Lower leg skin (tissue), 4 donors: ENCODE results near the gene EHD2. TPM values are rescaled to one million over a fixed set of nuclear protein-coding genes. Genes with fewer than 3 reads are reported as not detected.

Source experiments
- DNase-seq, 2 donors: peaks; one replicate each; pipeline ENCODE4 v3.0.0-alpha.2; 2019; ENCODE audit warnings: low spot score in 2 of 2
- H3K4me3 ChIP-seq: fragments of 200-600 bp; sonication (generic); 2 replicates; pipeline ENCODE4 v1.5.1; 2017; ENCODE audit warnings: mild to moderate bottlenecking, low read depth; ENCODE audit not compliant: poor library complexity, severe bottlenecking
- POLR2A ChIP-seq, 2 donors: fragments of 450-650 bp; IDR thresholded peaks; one replicate each; pipeline ENCODE4 v1.6.1; 2016 to 2017; ENCODE audit warnings: antibody characterized with exemption in 2 of 2, mild to moderate bottlenecking in 1 of 2, moderate library complexity in 1 of 2
- WGBS, 2 donors: methylation state at CpG; one replicate each; pipeline ENCODE4 v1.1.5; 2018; 5-methylcytosine and 5-hydroxymethylcytosine counted together
- intact Hi-C: fragments of 100-400 bp; cut with DNase I; formaldehyde crosslinking; loops from one replicate; pipeline ENCODE4 v1.15.0; 2023; ENCODE audit warnings: low total_unique reads
- total RNA-seq, 4 donors: library from RNA; depleted of rRNA; stranded (reverse); fragments of >200 nt; gene quantifications; one replicate each; pipeline ENCODE4 v1.1.0, GENCODE V29; 2016
- TF ChIP-seq, protein P1 (sequence below), 3 donors: fragments of 450-650 bp; IDR thresholded peaks; one replicate each; pipeline ENCODE4 v1.5.1; 2016; ENCODE audit warnings: antibody characterized with exemption in 3 of 3, mild to moderate bottlenecking in 3 of 3, moderate library complexity in 2 of 3

EHD2 gene
- total RNA-seq, 4 donors from 2014 or later: 49.4 to 89.4 (median 66.0) TPM

DNA sequence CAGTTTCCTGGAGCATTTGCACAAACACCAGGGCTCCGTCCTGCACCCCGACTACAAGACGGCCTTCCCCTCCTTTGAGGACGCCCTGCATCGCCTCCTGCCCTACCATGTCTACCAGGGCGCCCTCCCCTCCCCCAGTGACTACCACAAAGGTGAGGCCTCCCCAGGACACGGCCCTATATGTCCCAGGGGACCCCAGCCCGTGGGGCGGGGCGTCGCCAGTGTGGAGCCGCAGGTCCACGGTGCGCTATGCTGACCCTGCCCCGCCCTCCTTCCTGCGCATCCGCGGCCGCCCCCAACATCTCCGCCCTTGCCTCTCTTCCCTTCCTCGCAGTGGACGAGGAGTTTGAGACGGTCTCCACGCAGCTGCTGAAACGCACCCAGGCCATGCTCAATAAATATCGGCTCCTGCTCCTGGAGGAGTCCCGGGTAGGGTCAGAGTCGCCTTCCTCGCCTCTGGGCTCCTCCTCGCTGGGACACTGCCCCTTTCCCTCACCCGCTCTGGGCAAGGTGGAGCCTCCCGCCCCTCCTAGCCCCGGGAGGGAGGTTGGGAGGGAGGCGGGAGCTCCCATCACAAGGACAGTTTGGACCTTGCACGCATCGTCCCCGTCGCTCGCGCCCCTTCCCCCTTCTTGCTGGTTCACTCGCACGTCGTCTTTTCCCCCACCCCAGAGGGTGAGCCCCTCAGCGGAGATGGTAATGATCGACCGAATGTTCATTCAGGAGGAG is 14.4 kb upstream of the EHD2 start:
- 86% methylated on average over 46 of the region's 46 CpGs for whole genome bisulfite sequencing, 2 donors
- intact Hi-C loops: loop anchor here (5.0 kb wide), 1 partner anchor 261 kb away; no protein-coding TSS in a partner anchor
- no peak for DNase-seq
- H3K4me3 ChIP-seq: no peak overlapping the region
- TF ChIP-seq POLR2A (IDR thresholded peaks at IDR 0.05): no peak
- TF ChIP-seq, protein P1, sequence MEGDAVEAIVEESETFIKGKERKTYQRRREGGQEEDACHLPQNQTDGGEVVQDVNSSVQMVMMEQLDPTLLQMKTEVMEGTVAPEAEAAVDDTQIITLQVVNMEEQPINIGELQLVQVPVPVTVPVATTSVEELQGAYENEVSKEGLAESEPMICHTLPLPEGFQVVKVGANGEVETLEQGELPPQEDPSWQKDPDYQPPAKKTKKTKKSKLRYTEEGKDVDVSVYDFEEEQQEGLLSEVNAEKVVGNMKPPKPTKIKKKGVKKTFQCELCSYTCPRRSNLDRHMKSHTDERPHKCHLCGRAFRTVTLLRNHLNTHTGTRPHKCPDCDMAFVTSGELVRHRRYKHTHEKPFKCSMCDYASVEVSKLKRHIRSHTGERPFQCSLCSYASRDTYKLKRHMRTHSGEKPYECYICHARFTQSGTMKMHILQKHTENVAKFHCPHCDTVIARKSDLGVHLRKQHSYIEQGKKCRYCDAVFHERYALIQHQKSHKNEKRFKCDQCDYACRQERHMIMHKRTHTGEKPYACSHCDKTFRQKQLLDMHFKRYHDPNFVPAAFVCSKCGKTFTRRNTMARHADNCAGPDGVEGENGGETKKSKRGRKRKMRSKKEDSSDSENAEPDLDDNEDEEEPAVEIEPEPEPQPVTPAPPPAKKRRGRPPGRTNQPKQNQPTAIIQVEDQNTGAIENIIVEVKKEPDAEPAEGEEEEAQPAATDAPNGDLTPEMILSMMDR (IDR thresholded peaks at IDR 0.05): no peak

DNA sequence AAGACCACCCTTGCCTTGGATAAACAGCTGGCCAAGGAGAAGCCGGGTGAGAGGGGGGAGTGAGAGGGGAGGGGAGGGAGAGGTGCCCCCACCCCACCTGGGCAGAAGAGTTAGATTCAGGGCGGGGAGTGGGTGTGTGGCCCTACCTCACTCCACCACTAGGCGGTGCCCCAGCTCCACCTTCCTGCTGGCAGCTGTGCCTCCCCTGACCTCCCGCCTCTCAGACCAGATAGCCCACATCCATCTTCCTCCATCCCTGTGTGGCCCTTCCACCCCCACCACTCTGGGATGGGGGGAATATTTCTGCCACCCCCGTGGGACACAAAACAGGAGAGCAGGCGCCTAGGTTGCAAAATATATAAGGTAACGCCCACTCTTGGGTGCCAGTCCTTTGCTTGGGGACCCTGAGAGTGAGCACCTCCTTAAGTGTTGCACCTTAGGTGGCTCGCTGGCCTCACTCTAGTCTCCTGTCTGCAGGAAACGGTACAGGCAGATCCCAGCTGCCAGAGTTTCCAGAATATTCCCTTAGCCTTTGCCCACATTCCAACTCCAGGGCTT is 13.8 kb upstream of the EHD2 start:
- 67 to 73% methylated on average over 9 of the region's 9 CpGs for WGBS, 2 donors
- TF ChIP-seq, protein P1 (IDR thresholded peaks at IDR 0.05): no peak
- no peak for TF ChIP-seq POLR2A (IDR thresholded peaks at IDR 0.05)
- no peak for DNase-seq
- intact Hi-C loops: loop anchor here (5.0 kb wide), 1 partner anchor 262 kb away; no protein-coding TSS in a partner anchor
- no peak overlapping the region for H3K4me3 ChIP-seq

DNA sequence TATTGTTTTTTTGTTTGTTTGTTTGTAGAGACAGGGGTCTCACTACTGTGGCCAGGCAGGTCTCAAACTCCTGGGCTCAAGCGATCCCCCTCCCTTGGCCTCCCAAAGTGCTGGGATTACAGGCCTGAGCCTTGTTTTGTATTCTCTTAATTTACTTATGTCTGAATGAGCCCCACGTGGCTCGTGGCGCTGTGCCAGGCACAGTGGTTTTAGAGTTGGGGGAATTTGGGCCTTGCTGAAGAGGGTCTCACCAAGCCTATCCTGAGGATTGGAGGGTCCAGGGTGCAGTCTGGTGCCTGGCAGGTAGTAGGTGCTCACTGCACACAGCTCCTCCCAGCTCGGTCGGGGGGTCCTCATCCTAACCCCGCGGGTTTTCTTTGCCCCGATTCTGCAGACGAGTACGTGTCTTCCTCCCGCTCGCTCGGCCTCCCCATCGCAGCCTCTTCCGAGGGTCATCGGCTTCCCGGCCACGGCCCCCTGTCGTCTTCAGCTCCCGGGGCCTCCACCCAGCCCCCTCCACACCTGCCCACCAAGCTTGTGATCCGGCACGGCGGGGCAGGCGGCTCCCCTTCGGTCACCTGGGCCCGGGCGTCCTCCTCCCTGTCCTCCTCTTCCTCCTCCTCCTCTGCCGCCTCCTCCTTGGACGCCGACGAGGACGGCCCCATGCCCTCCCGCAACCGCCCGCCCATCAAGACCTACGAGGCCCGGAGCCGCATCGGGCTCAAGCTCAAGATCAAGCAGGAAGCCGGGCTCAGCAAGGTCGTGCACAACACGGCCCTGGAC is 12.1 kb upstream of the EHD2 start:
- DNase-seq: no peak
- 89 to 92% methylated on average over 42 to 43 of the region's 43 CpGs for WGBS, 2 donors
- intact Hi-C loops: loop anchor here (10.0 kb wide), 1 partner anchor 406 kb away; no protein-coding TSS in a partner anchor
- no peak overlapping the region for H3K4me3 ChIP-seq
- TF ChIP-seq, protein P1 (IDR thresholded peaks at IDR 0.05): no peak
- TF ChIP-seq POLR2A (IDR thresholded peaks at IDR 0.05): no peak

DNA sequence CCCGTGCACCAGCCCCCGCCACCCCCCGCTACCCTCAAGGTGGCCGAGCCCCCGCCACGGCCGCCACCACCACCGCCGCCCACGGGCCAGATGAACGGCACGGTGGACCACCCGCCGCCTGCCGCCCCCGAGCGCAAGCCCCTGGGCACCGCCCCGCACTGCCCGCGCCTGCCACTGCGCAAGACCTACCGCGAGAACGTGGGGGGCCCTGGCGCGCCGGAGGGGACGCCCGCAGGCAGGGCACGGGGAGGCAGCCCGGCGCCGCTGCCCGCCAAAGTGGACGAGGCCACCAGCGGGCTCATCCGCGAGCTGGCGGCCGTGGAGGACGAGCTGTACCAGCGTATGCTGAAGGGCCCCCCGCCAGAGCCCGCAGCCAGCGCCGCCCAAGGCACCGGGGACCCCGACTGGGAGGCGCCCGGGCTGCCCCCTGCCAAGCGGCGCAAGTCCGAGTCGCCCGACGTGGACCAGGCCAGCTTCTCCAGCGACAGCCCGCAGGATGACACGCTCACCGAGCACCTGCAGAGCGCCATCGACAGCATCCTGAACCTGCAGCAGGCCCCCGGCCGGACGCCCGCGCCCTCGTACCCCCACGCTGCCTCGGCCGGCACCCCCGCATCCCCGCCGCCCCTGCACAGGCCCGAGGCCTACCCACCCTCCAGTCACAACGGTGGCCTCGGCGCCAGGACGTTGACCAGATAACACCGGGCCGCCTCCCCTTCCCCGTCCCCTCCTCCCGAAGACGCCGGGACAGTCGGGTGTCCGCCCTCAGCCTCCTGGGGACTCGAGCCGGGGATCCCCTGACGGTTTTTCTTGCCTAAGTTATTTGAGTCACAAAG is 11.3 kb upstream of the EHD2 start:
- WGBS, 2 donors: 94% methylated on average over 78 to 86 of the region's 91 CpGs
- intact Hi-C loops: loop anchor here (10.0 kb wide), 1 partner anchor 407 kb away; no protein-coding TSS in a partner anchor
- no peak overlapping the region for H3K4me3 ChIP-seq
- TF ChIP-seq, protein P1 (IDR thresholded peaks at IDR 0.05): no peak
- TF ChIP-seq POLR2A (IDR thresholded peaks at IDR 0.05): no peak
- no peak for DNase-seq

DNA sequence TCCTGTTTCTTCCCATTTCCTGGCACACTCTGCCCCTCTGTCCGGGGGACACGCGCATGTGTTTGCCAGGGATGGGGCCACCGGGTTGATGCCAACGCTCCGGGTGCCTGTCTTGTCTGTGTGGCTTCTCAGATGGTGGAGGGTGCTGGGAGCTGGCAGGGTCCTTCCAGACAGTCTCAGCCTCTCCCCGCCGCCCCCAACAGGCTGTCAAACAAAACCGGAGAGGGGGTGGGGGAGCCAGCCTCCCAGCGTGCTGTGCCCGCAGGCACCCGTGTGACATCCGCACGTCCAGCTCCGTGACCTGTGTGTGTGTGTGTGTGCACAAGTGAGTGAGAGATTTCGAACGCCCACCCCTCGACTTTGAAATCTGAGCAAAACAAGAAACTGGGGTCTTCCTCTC is 10.6 kb upstream of the EHD2 start:
- no peak overlapping the region for H3K4me3 ChIP-seq
- intact Hi-C loops: loop anchor here (10.0 kb wide), 1 partner anchor 408 kb away; no protein-coding TSS in a partner anchor
- 77 to 83% methylated on average over 18 of the region's 18 CpGs for WGBS, 2 donors
- DNase-seq: no peak
- no peak for TF ChIP-seq POLR2A (IDR thresholded peaks at IDR 0.05)
- TF ChIP-seq, protein P1 (IDR thresholded peaks at IDR 0.05): no peak
